ENCODE results near the gene ODAD4.
"Not testable (repeated sequence)": the region's sequence is repeated elsewhere in the genome, so short reads cannot be mapped to it uniquely, and the experiment has no call there.

Gene ODAD4

DNA sequence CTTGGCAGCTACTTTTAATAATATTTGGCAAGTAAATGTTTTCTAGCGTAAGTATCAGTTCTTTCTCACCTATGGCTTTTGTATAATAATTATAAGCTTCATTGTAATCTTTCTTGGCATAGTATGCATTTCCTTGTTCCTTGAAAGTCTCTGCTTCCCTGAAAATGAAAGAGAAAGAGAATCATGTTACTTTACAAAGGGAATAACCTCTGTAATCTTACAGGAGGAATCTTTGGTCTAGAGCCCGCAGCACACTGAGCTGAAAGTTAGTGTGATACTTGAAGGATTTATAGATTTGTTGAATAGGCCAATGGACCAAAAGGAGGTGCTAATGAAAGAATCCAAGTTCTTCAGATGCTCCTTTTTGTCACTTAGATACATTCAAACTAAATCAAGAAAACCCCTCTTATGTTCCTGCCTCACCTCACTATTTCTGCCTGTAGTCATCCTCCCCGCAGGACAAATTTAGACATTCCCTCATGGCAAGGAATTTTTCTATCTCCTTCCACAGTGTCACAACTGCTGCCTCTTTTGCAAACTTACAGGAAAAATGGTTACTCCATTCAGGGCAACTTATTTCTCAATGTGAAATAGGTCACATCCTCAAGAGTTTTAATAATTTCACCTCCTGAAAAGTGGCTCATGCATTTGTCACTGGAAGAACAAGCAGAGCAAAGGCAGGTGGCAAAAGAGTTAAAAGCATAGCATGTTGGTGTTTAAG, 70.2 kb downstream of the ODAD4 start:
- H3K27ac ChIP-seq: no peak overlapping the region
- TF ChIP-seq ZFX (IDR thresholded peaks at IDR 0.05) (no peak), CTCF (conservative IDR thresholded peaks at IDR 0.05) (no peak)

DNA sequence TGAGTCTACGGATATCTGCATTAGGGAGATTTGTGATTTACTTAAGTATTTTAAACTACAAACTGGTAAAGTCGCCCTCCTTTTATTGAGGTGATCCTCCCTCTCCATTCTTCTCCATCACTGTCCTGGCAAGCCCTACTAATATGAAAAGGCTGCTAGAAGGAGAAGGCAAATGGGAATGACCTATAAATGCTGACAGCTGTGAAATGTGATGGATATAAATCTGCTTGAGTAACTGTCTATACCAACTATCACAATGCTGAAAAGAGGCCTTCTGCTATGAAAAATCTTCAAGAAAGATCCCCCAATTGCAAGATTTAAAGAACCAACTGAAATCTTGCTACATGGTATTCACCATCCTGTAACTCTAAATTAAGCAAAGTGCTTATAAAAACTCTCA, 71.3 kb downstream of the ODAD4 start:
- TF ChIP-seq ZFX (IDR thresholded peaks at IDR 0.05): no peak
- no peak for TF ChIP-seq CTCF (conservative IDR thresholded peaks at IDR 0.05)
- no peak overlapping the region for H3K27ac ChIP-seq

DNA sequence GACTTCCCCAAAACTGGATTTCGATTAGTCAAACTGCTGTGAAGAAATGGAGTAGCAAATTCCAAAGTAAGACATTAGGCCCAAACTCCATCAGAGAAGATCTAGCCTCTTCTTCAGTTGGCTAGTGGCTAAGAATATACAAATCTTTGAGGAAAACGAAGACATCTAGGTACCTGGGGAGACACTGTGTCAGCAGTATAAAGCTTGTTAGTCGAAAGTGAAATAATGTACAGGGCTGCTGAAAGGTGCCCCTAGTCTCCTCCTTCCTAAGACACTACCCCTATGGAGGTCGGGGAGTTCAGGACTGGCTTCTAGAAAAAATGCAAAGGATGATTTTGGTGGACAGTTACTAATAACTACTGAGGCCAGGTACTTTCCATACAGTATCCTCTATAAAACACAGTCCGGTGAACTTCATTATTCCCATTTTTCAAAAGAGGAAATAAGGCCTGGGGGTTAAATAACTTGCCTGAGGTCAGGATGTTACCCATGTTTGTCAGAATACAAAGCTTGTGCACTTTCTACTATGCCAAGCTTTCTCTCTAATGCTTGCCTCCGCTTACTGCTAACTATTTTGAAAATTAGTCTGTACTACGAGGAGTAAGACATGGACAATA, 71.9 kb downstream of the ODAD4 start:
- TF ChIP-seq ZFX (IDR thresholded peaks at IDR 0.05): no peak
- TF ChIP-seq CTCF (conservative IDR thresholded peaks at IDR 0.05): no peak
- no peak overlapping the region for H3K27ac ChIP-seq

DNA sequence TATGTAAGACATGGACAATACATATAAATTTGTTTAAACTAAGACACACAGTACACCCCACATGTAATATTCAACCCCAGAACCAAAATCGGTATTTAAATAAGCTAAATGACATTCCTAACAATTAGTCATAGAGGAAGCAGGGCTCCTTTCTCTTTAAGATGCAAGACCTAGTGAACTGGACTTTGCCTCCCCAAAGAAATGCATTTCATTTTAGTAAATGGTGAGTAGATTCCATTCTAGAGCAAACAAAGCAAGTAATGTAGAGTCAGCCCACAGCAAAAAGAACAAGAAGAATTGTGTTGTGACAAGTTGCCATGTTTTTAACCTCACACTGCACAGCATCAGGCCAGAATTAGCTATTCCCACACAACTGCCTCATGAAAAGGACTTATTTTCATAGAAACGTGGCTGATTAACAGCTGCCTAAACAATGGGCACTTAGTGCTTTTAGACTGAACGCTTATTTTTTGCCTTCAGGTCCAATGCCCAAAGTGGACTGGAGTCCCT, 72.4 kb downstream of the ODAD4 start:
- no peak for TF ChIP-seq ZFX (IDR thresholded peaks at IDR 0.05)
- no peak for TF ChIP-seq CTCF (conservative IDR thresholded peaks at IDR 0.05)
- H3K27ac ChIP-seq: no peak overlapping the region

- H3K27ac ChIP-seq: no peak overlapping the region
- TF ChIP-seq ZFX (IDR thresholded peaks at IDR 0.05) (no peak), CTCF (conservative IDR thresholded peaks at IDR 0.05) (no peak)
These were observed 74.7 kb downstream of the ODAD4 start for GRCh38 chr17:42005166-42005565.

DNA sequence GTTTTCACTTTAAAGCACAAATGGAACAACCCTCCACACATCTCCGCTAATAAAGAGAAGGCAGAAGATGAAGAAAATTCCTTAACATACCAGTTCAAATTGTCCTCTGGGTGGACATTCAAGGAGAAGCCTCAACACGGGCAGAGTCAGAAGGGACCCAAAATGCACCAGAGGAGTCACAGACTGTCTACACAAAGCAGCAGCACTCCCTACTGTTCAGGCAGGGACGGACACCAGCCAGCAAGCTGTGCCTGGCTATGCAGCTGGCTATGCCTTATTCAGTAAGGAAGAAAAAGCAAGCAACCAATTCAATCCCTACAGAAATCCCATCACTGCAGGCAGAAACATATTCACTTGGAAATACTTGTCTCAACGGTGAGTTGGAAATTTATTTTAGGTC, 78.8 kb downstream of the ODAD4 start:
- TF ChIP-seq ZFX (IDR thresholded peaks at IDR 0.05): no peak
- TF ChIP-seq CTCF (conservative IDR thresholded peaks at IDR 0.05): no peak
- no peak overlapping the region for H3K27ac ChIP-seq

DNA sequence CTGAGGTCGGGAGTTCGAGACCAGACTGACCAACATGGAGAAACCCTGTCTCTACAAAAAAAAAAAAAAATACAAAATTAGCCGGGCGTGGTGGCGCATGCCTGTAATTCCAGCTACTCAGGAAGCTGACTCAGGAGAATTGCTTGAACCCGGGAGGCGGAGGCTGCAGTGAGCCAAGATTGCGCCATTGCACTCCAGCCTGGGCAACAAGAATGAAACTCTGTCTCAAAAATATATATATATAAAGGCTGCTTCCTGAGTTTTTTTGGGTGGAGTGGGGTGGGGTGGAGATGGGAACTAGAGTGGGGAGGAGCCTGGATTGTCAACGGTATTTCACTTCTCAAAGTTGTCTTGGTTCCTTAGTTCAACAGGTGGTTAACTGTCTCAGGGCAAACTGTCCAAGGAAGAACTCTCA, 79.9 kb downstream of the ODAD4 start:
- not testable (repeated sequence) for H3K27ac ChIP-seq
